Ishikawa (cell line): Measurements from ENCODE around the gene PCNT.

Experiments used
- CEBPB ChIP-seq: IDR thresholded peaks from 2 replicates; pipeline ENCODE4 v1.6.1; 2012
- EGR1 ChIP-seq: IDR thresholded peaks from 2 replicates; pipeline ENCODE4 v1.6.1; 2012
- FOXM1 ChIP-seq: IDR thresholded peaks from 2 replicates; pipeline ENCODE4 v1.6.1; 2012; ENCODE audit warnings: low read depth, borderline replicate concordance
- RAD21 ChIP-seq: IDR thresholded peaks from 2 replicates; pipeline ENCODE4 v1.6.1; 2012; ENCODE audit warnings: low read depth
- TAF1 ChIP-seq: IDR thresholded peaks from 2 replicates; pipeline ENCODE4 v1.6.1; 2012; ENCODE audit warnings: low read depth, mild to moderate bottlenecking
- TEAD4 ChIP-seq: IDR thresholded peaks from 2 replicates; pipeline ENCODE4 v1.6.1; 2012
- YY1 ChIP-seq: IDR thresholded peaks from 2 replicates; pipeline ENCODE4 v1.6.1; 2012; ENCODE audit warnings: low read depth
- ZBTB7A ChIP-seq: IDR thresholded peaks from 2 replicates; pipeline ENCODE4 v1.6.1; 2012; ENCODE audit warnings: low read depth
- TF ChIP-seq, protein P1 (sequence below): IDR thresholded peaks from 2 replicates; pipeline ENCODE4 v1.6.1; 2012
- TF ChIP-seq, protein P2 (sequence below): IDR thresholded peaks from 2 replicates; pipeline ENCODE4 v1.6.1; 2012; ENCODE audit warnings: low read depth, mild to moderate bottlenecking
- TF ChIP-seq, protein P3 (sequence below): IDR thresholded peaks from 2 replicates; pipeline ENCODE4 v1.6.1; 2012

DNA sequence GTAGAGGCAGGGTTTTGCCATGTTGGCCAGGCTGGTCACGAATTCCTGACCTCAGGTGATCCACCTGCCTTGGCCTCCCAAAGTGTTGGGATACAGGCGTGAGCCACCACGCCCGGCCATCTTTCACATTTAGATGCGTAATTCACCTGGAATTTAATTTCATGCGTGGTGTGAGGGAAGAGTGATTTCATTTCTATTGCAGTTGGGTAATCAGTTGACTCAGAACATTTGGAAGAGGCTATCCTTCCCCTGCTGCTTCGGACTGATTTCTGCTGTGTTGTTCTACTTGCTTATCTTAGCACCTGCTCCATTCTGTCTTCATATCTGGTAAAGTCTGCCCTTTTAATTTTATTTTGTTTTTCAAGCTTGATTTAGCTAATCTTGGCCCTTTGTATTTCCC is 153.8 kb downstream of the PCNT start:
- TF ChIP-seq, protein P1, sequence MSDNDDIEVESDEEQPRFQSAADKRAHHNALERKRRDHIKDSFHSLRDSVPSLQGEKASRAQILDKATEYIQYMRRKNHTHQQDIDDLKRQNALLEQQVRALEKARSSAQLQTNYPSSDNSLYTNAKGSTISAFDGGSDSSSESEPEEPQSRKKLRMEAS, result no peak
- TF ChIP-seq ZBTB7A (no peak), CEBPB (no peak), YY1 (no peak), TEAD4 (no peak), FOXM1 (no peak), RAD21 (no peak), EGR1 (no peak), TAF1 (no peak)
- TF ChIP-seq, protein P2, sequence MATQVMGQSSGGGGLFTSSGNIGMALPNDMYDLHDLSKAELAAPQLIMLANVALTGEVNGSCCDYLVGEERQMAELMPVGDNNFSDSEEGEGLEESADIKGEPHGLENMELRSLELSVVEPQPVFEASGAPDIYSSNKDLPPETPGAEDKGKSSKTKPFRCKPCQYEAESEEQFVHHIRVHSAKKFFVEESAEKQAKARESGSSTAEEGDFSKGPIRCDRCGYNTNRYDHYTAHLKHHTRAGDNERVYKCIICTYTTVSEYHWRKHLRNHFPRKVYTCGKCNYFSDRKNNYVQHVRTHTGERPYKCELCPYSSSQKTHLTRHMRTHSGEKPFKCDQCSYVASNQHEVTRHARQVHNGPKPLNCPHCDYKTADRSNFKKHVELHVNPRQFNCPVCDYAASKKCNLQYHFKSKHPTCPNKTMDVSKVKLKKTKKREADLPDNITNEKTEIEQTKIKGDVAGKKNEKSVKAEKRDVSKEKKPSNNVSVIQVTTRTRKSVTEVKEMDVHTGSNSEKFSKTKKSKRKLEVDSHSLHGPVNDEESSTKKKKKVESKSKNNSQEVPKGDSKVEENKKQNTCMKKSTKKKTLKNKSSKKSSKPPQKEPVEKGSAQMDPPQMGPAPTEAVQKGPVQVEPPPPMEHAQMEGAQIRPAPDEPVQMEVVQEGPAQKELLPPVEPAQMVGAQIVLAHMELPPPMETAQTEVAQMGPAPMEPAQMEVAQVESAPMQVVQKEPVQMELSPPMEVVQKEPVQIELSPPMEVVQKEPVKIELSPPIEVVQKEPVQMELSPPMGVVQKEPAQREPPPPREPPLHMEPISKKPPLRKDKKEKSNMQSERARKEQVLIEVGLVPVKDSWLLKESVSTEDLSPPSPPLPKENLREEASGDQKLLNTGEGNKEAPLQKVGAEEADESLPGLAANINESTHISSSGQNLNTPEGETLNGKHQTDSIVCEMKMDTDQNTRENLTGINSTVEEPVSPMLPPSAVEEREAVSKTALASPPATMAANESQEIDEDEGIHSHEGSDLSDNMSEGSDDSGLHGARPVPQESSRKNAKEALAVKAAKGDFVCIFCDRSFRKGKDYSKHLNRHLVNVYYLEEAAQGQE, result no peak
- TF ChIP-seq, protein P3, sequence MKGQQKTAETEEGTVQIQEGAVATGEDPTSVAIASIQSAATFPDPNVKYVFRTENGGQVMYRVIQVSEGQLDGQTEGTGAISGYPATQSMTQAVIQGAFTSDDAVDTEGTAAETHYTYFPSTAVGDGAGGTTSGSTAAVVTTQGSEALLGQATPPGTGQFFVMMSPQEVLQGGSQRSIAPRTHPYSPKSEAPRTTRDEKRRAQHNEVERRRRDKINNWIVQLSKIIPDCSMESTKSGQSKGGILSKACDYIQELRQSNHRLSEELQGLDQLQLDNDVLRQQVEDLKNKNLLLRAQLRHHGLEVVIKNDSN, result no peak
